Activated naive CD4-positive, alpha-beta T cell treated with anti-CD3 and anti-CD28 coated beads, Interleukin-2, amount 50 U/mL, for 72 hours (primary cell): ENCODE results near the gene GPR132. TPM values are rescaled to one million over a fixed set of nuclear protein-coding genes. Genes with fewer than 3 reads are reported as not detected.

Experiments used
- ATAC-seq, 2 donors: fragments of 150-1000 bp; cut with Tn5 transposase; 2 replicates each; pipeline ENCODE4 v1.10.0; 2021; ENCODE audit warnings: mild to moderate bottlenecking in 2 of 2, moderate library complexity in 2 of 2
- DNase-seq, 2 donors: peaks; one replicate each; pipeline ENCODE4 v3.0.0; 2021 to 2022; ENCODE audit warnings: low spot score in 2 of 2
- H3K27ac Mint-ChIP-seq, 2 donors: one replicate each; pipeline ENCODE4 v1.8.0; 2022; ENCODE audit warnings: mild to moderate bottlenecking in 2 of 2, mixed read lengths in 2 of 2
- H3K36me3 Mint-ChIP-seq, 2 donors: one replicate each; pipeline ENCODE4 v1.8.0; 2022; ENCODE audit warnings: mixed read lengths in 2 of 2
- H3K9me3 Mint-ChIP-seq, 2 donors: one replicate each; pipeline ENCODE4 v1.8.0; 2022; ENCODE audit warnings: mixed read lengths in 2 of 2
- total RNA-seq, 2 donors: library from RNA; stranded (reverse); gene quantifications; one replicate each; pipeline ENCODE4 v1.2.3, GENCODE V29; 2022

Gene GPR132
- total RNA-seq, 2 donors from 2014 or later, result 24.9 to 32.6 TPM

GRCh38 chr14:105025429-105025828 lies 39.8 kb downstream of the GPR132 start:
- ATAC-seq (no peak), DNase-seq (no peak)
- Mint-ChIP-seq H3K36me3 (peaks cover 6% of the 10 kb centered on the region in 2 donors), H3K27ac (peak overlapping the region; percentile 22 to 82), H3K9me3 (peaks cover 0 to 4% of the 10 kb centered on the region in 2 donors)

DNA sequence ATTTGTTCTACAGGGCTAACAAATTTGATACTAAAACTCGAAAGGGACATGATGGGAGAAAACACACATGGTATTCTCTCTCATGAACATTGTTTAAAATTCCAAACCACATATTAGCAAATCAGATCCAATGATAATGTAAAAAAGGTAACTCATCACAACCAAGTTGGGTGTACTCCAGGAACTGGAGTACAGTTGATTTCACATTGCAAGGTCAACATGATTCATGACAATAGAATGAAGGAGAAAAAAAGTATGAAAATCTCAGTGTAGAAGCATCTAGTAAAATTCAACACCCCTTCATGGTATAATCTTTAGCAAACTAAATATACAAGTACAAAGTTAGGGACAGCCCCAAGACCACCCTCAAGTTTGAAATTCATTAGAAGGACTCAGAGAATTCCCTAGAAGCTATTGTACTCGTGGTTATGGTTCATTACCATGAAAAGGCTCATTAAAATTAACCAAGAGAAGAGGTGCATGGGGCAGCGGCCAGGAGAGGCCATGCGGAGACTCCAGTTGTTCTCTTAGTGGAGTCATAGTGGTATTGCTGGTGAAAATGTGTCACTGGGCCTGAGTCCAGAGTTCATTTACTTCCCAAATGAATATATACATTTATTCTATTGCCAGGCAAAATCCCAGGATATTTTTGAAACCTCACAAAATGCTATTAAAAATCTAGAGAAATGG lies 41.3 kb downstream of the GPR132 start:
- no peak for DNase-seq
- Mint-ChIP-seq H3K36me3 (peaks cover 20% of the 10 kb centered on the region in 2 donors), H3K27ac (no peak overlapping the region), H3K9me3 (peaks cover 0 to 4% of the 10 kb centered on the region in 2 donors)
- ATAC-seq, result no peak

DNA sequence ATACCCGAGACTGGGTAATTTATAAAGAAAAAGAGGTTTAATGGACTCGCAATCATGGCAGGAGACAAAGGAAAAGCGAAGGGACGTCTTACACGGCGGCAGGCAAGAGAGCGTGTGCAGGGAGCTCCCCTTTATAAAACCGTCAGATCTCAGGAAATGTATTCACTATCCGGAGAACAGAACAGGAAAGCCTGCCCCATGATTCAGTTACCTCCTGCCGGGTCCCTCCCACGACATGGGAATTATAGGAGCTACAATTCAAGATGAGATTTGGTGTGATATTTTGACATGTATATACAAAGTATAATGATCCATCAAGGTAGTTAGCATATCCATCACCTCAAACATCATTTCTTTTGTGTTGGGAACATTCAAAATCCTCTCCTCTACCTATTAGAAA lies 42.1 kb downstream of the GPR132 start:
- Mint-ChIP-seq H3K36me3 (peaks cover 22 to 26% of the 10 kb centered on the region in 2 donors), H3K27ac (no peak overlapping the region), H3K9me3 (peaks cover 0 to 4% of the 10 kb centered on the region in 2 donors)
- ATAC-seq (no peak), DNase-seq (no peak)

DNA sequence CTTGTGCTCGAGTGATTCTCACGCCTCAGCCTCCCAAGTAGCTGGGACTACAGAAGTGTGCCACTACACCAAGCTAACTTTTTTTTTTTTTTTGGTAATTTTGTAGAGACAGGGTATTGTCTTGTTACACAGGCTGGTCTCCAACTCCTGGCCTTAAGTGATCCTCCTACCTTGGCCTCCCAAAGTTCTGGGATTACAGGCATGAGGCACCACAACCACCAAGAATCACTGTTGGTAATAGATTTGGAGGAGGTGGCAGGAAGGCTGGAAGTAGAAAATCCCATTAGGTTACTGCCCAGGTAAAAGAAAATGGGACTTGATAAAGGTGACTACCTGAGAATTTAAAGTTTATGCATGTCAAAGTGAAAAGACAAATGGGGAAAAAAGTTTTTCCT lies 43.0 kb downstream of the GPR132 start:
- no peak for DNase-seq
- H3K27ac Mint-ChIP-seq, result peak overlapping the region; percentile 91 to 98
- peaks cover 0 to 4% of the 10 kb centered on the region in 2 donors for H3K9me3 Mint-ChIP-seq
- ATAC-seq, result no peak
- peaks cover 22 to 33% of the 10 kb centered on the region in 2 donors for H3K36me3 Mint-ChIP-seq

GRCh38 chr14:105021656-105022275 lies 43.5 kb downstream of the GPR132 start:
- Mint-ChIP-seq H3K27ac (peak overlapping the region; percentile 91 to 98), H3K36me3 (peaks cover 24 to 35% of the 10 kb centered on the region in 2 donors), H3K9me3 (peaks cover 0 to 1% of the 10 kb centered on the region in 2 donors)
- ATAC-seq (no peak), DNase-seq (no peak)

- peak within 1 kb of the TSS; percentile 91 to 98 for H3K27ac Mint-ChIP-seq
- peak; percentile 82 to 87 for ATAC-seq
- DNase-seq, result peak; percentile 99
- no peaks in the 10 kb centered on the region for H3K9me3 Mint-ChIP-seq
- H3K36me3 Mint-ChIP-seq, result peaks cover 31 to 43% of the 10 kb centered on the region in 2 donors
Observed at GRCh38 chr14:105020815-105021655, 44.2 kb downstream of the GPR132 start, which contains the start of gene CDCA4. TSS of gene CDCA4 (minus strand) at chr14:105021083. CDS start at chr14:105011929, 9,154 bp downstream.

- Mint-ChIP-seq H3K9me3 (no peaks in the 10 kb centered on the region), H3K27ac (peak overlapping the region; percentile 86 to 98), H3K36me3 (peaks cover 35 to 47% of the 10 kb centered on the region in 2 donors)
- DNase-seq, result peak; percentile 53 to 74
- peak in 1 of 2 donors; percentile 28 for ATAC-seq
Observed at GRCh38 chr14:105019861-105020814, 45.1 kb downstream of the GPR132 start.

- H3K36me3 Mint-ChIP-seq, result peaks cover 35 to 47% of the 10 kb centered on the region in 2 donors
- DNase-seq (no peak), ATAC-seq (no peak)
- peak overlapping the region in 1 of 2 donors; percentile 86 for H3K27ac Mint-ChIP-seq
- H3K9me3 Mint-ChIP-seq, result no peaks in the 10 kb centered on the region
Observed at GRCh38 chr14:105018414-105018813, 46.8 kb downstream of the GPR132 start.

- DNase-seq (no peak), ATAC-seq (no peak)
- H3K27ac Mint-ChIP-seq, result peak overlapping the region in 1 of 2 donors; percentile 86
- H3K9me3 Mint-ChIP-seq, result no peaks in the 10 kb centered on the region
- H3K36me3 Mint-ChIP-seq, result peaks cover 29 to 40% of the 10 kb centered on the region in 2 donors
Observed at GRCh38 chr14:105015905-105016304, 49.3 kb downstream of the GPR132 start.

DNA sequence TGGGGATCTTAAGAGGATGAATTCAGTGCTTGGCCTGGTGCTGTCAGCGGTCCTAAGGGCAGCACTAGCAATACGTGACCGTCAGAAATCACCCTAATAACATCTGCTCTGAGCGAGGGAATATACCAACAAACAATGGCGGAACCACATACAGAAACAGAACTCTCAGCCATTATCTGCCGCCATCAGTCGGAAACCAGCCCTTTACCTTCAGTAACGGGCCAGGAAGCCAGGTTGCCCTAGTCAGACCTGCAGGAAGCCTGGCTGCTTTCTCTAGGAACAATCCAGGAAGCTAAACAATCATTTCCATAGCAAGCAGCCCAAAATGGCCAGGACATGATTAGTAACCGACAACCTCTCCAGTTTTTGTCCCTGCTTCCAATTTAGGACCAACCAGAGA lies 50.0 kb downstream of the GPR132 start:
- no peaks in the 10 kb centered on the region for H3K9me3 Mint-ChIP-seq
- peaks cover 28 to 39% of the 10 kb centered on the region in 2 donors for H3K36me3 Mint-ChIP-seq
- H3K27ac Mint-ChIP-seq, result peak overlapping the region in 1 of 2 donors; percentile 86
- ATAC-seq, result no peak
- no peak for DNase-seq

GRCh38 chr14:105014631-105015030 lies 50.6 kb downstream of the GPR132 start:
- Mint-ChIP-seq H3K27ac (peak overlapping the region; percentile 30 to 91), H3K9me3 (no peaks in the 10 kb centered on the region), H3K36me3 (peaks cover 22 to 33% of the 10 kb centered on the region in 2 donors)
- ATAC-seq (no peak), DNase-seq (no peak)

- H3K27ac Mint-ChIP-seq, result peak overlapping the region; percentile 30 to 91
- H3K9me3 Mint-ChIP-seq, result no peaks in the 10 kb centered on the region
- peaks cover 16 to 27% of the 10 kb centered on the region in 2 donors for H3K36me3 Mint-ChIP-seq
- DNase-seq, result no peak
- no peak for ATAC-seq
Observed at GRCh38 chr14:105014032-105014431, 51.2 kb downstream of the GPR132 start.

GRCh38 chr14:105013150-105013785 lies 52.0 kb downstream of the GPR132 start:
- H3K36me3 Mint-ChIP-seq, result peaks cover 12 to 22% of the 10 kb centered on the region in 2 donors
- no peaks in the 10 kb centered on the region for H3K9me3 Mint-ChIP-seq
- peak overlapping the region in 1 of 2 donors; percentile 44 for H3K27ac Mint-ChIP-seq

DNA sequence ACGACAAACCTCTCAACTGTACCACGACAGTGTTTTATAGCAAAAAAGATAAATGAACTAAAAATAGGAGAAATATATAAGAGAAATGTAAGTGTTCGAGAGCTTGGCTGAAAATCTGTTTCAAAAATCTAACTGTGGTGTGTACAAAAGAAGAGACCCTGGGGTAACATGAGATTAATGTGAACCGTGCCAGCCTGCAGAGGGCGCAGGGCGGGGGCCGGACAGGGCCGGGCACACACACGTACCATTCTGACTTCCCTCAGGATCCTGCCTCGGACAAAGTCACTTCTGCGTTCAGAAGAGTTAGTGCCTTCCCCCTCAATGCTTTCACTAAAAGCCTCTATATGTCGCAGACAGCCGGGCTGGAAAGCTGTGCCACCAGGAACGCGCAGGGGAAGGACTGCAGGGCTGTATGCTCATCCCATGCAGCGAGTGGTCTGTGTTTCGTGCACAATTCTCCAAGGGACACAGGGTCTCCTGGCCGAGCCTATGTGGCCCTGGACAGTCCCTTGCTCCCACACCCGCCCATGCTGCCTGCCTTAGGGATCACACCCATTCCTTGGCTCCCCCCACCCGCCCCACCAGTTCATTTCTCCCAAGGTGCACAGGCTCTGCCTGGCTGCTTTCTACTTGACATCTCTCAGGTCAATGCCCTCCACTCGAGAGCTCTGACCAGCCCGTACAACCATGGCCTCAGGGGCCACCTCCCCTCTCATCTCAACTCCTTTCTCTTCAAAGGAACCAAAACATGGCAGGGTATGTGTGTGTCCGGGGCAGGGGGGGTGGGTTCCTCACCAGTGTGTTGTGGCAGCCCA lies 52.9 kb downstream of the GPR132 start:
- H3K9me3 Mint-ChIP-seq, result no peaks in the 10 kb centered on the region
- no peak overlapping the region for H3K27ac Mint-ChIP-seq
- ATAC-seq (no peak), DNase-seq (no peak)
- peaks cover 12 to 14% of the 10 kb centered on the region in 2 donors for H3K36me3 Mint-ChIP-seq

More at GRCh38 chr14:105013150-105013785, 52.0 kb downstream of the GPR132 start:
- DNase-seq (no peak), ATAC-seq (no peak)
